ENCODE data around the gene MEX3A. TPM values are rescaled to one million over a fixed set of nuclear protein-coding genes. Genes with fewer than 3 reads are reported as not detected.
"Not testable (repeated sequence)": the region's sequence is repeated elsewhere in the genome, so short reads cannot be mapped to it uniquely, and the experiment has no call there.

MEX3A gene
- total and polyA plus RNA-seq, 2 donors (not counting 3 experiments of a cell fraction or from before 2014, with no cell fraction given) = 20.2 to 23.6 TPM

GRCh38 chr1:156072251-156072650 is 10.0 kb downstream of the MEX3A start:
- ChIA-PET CTCF (no interaction called here), POLR2A (no interaction called here)
- H3K9ac ChIP-seq (replicated peaks; ENCODE audit: extremely low read depth, insufficient read depth, low read length) = no peak overlapping the region
- no TSS peak for BruUV-seq (replicated peaks)
- H3K9me3 ChIP-seq (replicated peaks; ENCODE audit: control insufficient read depth, insufficient read depth, low read length) = no peaks in the 10 kb centered on the region
- H3K27ac ChIP-seq (ENCODE audit: insufficient read depth, low read depth, low read length) = no peak overlapping the region
- peaks cover 4 to 31% of the 10 kb centered on the region in 2 experiments for H3K36me3 ChIP-seq (ENCODE audit: control insufficient read depth in 2 of 2, extremely low read depth in 1 of 2, insufficient read depth in 2 of 2, low read length in 2 of 2)
- dilution Hi-C loops (cut with MboI; ENCODE audit: extremely low pct_ligation_motif_present, low sequenced_read_pairs) (no loop called here), intact Hi-C loops (cut with micrococcal nuclease) (no loop called here)
- no peaks in the 10 kb centered on the region for H3K27me3 ChIP-seq (ENCODE audit: control insufficient read depth in 2 of 2, insufficient read depth in 2 of 2, low read length in 2 of 2)
- peaks cover 6% of the 10 kb centered on the region for H3K4me1 ChIP-seq (ENCODE audit: control insufficient read depth, extremely low read depth, insufficient read depth, low read length)
- DNase-seq (ENCODE audit: low read depth, low spot score) (no peak), FAIRE-seq (no peak)
- H3K79me2 ChIP-seq (ENCODE audit: control insufficient read depth, insufficient read depth, low read length) = peaks cover 7% of the 10 kb centered on the region
- no peak overlapping the region for H3K4me2 ChIP-seq (ENCODE audit: insufficient read depth, low read length)
- no peak overlapping the region for H3K4me3 ChIP-seq (replicated peaks in 1 of 3; ENCODE audit: insufficient read depth in 1 of 3, low read depth in 1 of 3, low read length in 3 of 3)
- H3K9me1 ChIP-seq (replicated peaks; ENCODE audit: control insufficient read depth, extremely low read depth, insufficient read depth, low read length) = no peaks in the 10 kb centered on the region
- TF ChIP-seq, protein P1, sequence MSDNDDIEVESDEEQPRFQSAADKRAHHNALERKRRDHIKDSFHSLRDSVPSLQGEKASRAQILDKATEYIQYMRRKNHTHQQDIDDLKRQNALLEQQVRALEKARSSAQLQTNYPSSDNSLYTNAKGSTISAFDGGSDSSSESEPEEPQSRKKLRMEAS (IDR thresholded peaks at IDR 0.05; ENCODE audit: insufficient read depth, insufficient read length) = no peak
- TF ChIP-seq GATA2 (IDR thresholded peaks at IDR 0.05; ENCODE audit: insufficient read depth, insufficient read length, low read depth, low read length) (no peak), MYC (IDR thresholded peaks at IDR 0.05; ENCODE audit: low read depth, low read length) (no peak), POLR2AphosphoS5 (IDR thresholded peaks at IDR 0.05; ENCODE audit: insufficient read depth, low read depth, low read length) (no peak), POLR2A (IDR thresholded peaks at IDR 0.05; ENCODE audit: low read depth, low read length) (no peak), JUN (IDR thresholded peaks at IDR 0.05; ENCODE audit: borderline replicate concordance, insufficient read depth, insufficient read length, low read depth) (no peak), EZH2 (IDR thresholded peaks at IDR 0.05; ENCODE audit: borderline replicate concordance, low read depth, low read length, severe bottlenecking) (no peak), FOS (IDR thresholded peaks at IDR 0.05; ENCODE audit: borderline replicate concordance, insufficient read depth, low read length) (no peak), CTCF (IDR thresholded peaks at IDR 0.05; ENCODE audit: extremely low read depth in 1 of 2, insufficient read depth in 1 of 2, low read depth in 1 of 2, low read length in 2 of 2) (no peak)
- H4K20me1 ChIP-seq (replicated peaks; ENCODE audit: control insufficient read depth, extremely low read depth, insufficient read depth, low read length) = no peaks in the 10 kb centered on the region
- H2AFZ ChIP-seq (ENCODE audit: low read depth, low read length) = no peak overlapping the region

DNA sequence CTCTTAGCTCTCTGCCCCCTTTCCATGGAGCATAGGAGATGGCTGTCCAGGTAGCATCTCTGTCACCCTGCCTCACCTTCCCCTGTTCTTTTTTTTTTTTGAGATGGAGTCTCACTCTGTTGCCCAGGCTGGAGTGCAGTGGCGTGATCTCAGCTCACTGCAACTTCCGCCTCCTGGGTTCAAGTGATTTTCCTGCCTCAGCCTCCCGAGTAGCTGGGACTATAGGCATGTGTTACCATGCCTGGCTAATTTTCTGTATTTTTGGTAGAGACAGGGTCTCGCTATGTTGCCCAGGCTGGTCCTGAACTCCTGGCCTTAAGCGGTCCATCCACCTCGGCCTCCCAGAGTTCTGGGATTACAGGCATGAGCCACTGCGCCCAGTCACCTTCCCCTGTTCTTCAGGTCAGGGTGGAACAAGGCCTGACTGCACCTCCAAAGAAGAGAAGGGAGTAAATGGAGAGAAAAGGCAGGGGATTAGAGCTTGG is 10.9 kb downstream of the MEX3A start:
- BruUV-seq (replicated peaks); H3K79me2 ChIP-seq (ENCODE audit: control insufficient read depth, insufficient read depth, low read length); FAIRE-seq; H3K27ac ChIP-seq (ENCODE audit: insufficient read depth, low read depth, low read length); H3K4me1 ChIP-seq (ENCODE audit: control insufficient read depth, extremely low read depth, insufficient read depth, low read length); dilution Hi-C loops (cut with MboI; ENCODE audit: extremely low pct_ligation_motif_present, low sequenced_read_pairs); POLR2A ChIA-PET; H2AFZ ChIP-seq (ENCODE audit: low read depth, low read length); H3K4me3 ChIP-seq (replicated peaks in 1 of 3; ENCODE audit: insufficient read depth in 1 of 3, low read depth in 1 of 3, low read length in 3 of 3); intact Hi-C loops (cut with micrococcal nuclease); H3K27me3 ChIP-seq (ENCODE audit: control insufficient read depth in 2 of 2, insufficient read depth in 2 of 2, low read length in 2 of 2); H3K9ac ChIP-seq (replicated peaks; ENCODE audit: extremely low read depth, insufficient read depth, low read length); DNase-seq (ENCODE audit: low read depth, low spot score); H3K9me3 ChIP-seq (replicated peaks; ENCODE audit: control insufficient read depth, insufficient read depth, low read length); H3K4me2 ChIP-seq (ENCODE audit: insufficient read depth, low read length); H4K20me1 ChIP-seq (replicated peaks; ENCODE audit: control insufficient read depth, extremely low read depth, insufficient read depth, low read length); H3K9me1 ChIP-seq (replicated peaks; ENCODE audit: control insufficient read depth, extremely low read depth, insufficient read depth, low read length): not testable (repeated sequence)
- H3K36me3 ChIP-seq (ENCODE audit: control insufficient read depth in 2 of 2, extremely low read depth in 1 of 2, insufficient read depth in 2 of 2, low read length in 2 of 2) = peaks cover 0 to 23% of the 10 kb centered on the region in 2 experiments
- CTCF ChIA-PET = interaction anchor here (1.4 kb wide), 1 partner anchor 154 kb away, joined by 3 read pairs; no protein-coding TSS in a partner anchor

Measured in endothelial cell of umbilical vein (primary cell).